ENCODE results near the gene ATP6V1B1.

Gene ATP6V1B1

DNA sequence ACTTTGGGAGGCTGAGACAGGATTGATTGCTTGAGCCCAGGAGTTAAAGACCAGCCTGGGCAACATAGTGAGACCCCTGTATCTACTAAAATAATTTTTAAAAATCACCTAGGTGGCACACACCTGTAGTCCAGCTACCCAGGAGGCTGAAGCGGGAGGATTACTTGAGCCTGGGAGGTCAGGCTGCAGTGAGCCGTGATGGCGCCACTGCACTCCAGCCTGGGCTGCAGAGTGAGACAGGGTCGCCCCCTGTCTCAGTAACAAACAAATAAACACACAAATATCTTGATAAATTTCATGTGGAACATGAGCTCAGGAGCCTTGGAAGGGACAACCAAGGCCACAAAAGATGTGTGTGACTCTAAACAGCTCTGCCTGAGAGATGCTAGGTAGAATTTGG is 31.0 kb downstream of the ATP6V1B1 start:
- TF ChIP-seq, protein P1, sequence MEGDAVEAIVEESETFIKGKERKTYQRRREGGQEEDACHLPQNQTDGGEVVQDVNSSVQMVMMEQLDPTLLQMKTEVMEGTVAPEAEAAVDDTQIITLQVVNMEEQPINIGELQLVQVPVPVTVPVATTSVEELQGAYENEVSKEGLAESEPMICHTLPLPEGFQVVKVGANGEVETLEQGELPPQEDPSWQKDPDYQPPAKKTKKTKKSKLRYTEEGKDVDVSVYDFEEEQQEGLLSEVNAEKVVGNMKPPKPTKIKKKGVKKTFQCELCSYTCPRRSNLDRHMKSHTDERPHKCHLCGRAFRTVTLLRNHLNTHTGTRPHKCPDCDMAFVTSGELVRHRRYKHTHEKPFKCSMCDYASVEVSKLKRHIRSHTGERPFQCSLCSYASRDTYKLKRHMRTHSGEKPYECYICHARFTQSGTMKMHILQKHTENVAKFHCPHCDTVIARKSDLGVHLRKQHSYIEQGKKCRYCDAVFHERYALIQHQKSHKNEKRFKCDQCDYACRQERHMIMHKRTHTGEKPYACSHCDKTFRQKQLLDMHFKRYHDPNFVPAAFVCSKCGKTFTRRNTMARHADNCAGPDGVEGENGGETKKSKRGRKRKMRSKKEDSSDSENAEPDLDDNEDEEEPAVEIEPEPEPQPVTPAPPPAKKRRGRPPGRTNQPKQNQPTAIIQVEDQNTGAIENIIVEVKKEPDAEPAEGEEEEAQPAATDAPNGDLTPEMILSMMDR (IDR thresholded peaks at IDR 0.05), result no peak
- Mint-ChIP-seq H3K27ac (no peak overlapping the region), H3K36me3 (ENCODE audit: low read depth) (no peaks in the 10 kb centered on the region), H3K27me3 (ENCODE audit: low read depth, poor library complexity) (peaks cover 99% of the 10 kb centered on the region), H3K9me3 (peaks cover 9% of the 10 kb centered on the region), H3K4me1 (peaks cover 8% of the 10 kb centered on the region), H3K4me3 (no peak overlapping the region)
- DNase-seq, result no peak

DNA sequence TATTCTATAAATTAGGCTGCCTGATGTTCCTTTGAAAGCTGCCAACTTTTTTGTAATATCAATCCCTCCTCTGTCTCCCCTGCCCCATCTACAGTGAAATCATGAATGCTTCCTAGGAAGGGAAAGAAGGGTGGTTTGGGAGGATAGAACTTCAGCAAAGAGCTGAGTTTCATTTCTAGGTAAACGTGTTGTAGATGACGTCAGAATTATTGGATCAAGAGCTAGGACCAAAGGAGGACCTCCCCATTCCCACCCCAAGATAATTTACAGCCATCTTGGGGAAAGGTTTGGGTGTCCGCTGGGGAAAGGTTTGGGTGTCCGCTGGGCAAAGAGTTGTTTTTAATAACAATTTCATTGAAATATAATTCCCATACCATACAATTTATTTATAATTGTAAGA is 31.5 kb downstream of the ATP6V1B1 start:
- Mint-ChIP-seq H3K27ac (no peak overlapping the region), H3K27me3 (ENCODE audit: low read depth, poor library complexity) (peaks cover 99% of the 10 kb centered on the region), H3K4me3 (no peak overlapping the region), H3K4me1 (peaks cover 8% of the 10 kb centered on the region), H3K36me3 (ENCODE audit: low read depth) (no peaks in the 10 kb centered on the region), H3K9me3 (peaks cover 9% of the 10 kb centered on the region)
- no peak for DNase-seq
- TF ChIP-seq, protein P1 (IDR thresholded peaks at IDR 0.05), result no peak

DNA sequence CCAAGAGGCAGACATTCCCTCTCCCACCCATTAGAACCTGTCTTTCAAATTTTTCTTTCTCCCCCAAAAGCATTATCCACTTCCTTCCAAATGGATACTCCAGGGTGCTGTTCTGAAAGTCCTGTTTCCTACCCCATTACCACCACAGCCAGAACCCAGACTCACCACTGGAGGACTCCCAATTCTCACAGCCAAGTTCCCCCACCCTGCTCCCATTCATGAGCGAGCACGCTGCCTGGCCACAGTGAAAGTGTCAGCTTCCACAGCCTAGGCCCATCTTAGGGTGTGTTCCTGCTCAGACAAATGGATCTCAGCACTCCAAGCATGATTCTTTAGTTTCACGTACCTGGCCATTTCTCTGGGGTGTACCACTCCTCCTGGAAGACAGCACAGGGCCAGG is 38.9 kb downstream of the ATP6V1B1 start:
- TF ChIP-seq, protein P1 (IDR thresholded peaks at IDR 0.05), result no peak
- H3K9me3 Mint-ChIP-seq, result no peaks in the 10 kb centered on the region
- H3K4me3 Mint-ChIP-seq, result no peak overlapping the region
- H3K27me3 Mint-ChIP-seq (ENCODE audit: low read depth, poor library complexity), result peaks cover 42% of the 10 kb centered on the region
- no peak for DNase-seq
- peaks cover 5% of the 10 kb centered on the region for H3K36me3 Mint-ChIP-seq (ENCODE audit: low read depth)
- peaks cover 34% of the 10 kb centered on the region for H3K4me1 Mint-ChIP-seq
- H3K27ac Mint-ChIP-seq, result no peak overlapping the region

DNA sequence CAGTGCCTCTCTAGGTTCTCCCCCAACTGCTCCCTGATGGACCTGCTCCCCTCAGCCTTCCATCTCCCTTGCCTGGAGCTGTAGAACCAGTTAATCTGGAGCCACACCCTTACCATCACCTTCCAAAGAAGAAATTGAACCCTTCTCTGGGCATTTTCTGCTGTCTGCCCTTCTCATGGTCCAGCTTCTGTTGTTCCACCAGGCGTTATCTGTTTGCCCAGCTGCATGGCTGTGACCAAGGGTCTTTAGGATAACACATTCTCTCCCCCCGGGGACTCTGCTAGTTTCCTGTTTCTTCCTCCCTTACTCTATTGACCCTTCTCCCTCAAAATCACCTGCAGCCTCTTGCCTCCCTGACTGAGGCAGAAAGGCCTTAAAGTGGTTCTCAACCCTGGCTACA is 39.5 kb downstream of the ATP6V1B1 start:
- Mint-ChIP-seq H3K9me3 (no peaks in the 10 kb centered on the region), H3K27ac (no peak overlapping the region), H3K27me3 (ENCODE audit: low read depth, poor library complexity) (peaks cover 36% of the 10 kb centered on the region), H3K36me3 (ENCODE audit: low read depth) (peaks cover 5% of the 10 kb centered on the region), H3K4me3 (no peak overlapping the region), H3K4me1 (peaks cover 34% of the 10 kb centered on the region)
- TF ChIP-seq, protein P1 (IDR thresholded peaks at IDR 0.05), result no peak
- no peak for DNase-seq

DNA sequence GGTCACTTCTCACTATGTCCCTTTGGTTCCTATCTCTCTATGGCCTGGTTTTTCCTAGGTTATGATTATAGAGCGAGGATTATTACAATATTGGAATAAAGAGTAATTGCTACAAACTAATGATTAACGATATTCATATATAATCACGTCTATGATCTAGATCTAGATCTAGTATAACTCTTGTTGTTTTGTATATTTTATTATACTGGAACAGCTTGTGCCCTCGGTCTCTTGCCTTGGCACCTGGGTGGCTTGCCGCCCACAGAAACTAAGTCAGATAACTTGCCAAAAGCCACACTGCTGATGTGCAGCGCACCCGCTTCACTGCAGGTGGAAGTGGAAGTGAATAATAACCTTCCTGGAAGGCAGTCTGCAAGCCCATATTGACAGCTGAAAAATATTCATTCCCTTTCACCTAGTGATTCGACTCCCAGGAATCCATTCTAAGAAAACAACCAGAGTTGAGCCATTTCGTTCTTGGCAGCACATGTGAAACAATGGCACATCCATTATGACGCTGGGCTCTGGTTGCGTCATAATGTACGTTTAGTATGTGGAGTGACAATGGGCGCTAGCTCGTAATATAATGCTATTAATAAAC is 42.0 kb downstream of the ATP6V1B1 start:
- H3K4me1 Mint-ChIP-seq, result peaks cover 34% of the 10 kb centered on the region
- H3K27me3 Mint-ChIP-seq (ENCODE audit: low read depth, poor library complexity), result peaks cover 16% of the 10 kb centered on the region
- no peak for DNase-seq
- H3K27ac Mint-ChIP-seq, result no peak overlapping the region
- TF ChIP-seq, protein P1 (IDR thresholded peaks at IDR 0.05), result no peak
- H3K36me3 Mint-ChIP-seq (ENCODE audit: low read depth), result peaks cover 5% of the 10 kb centered on the region
- H3K9me3 Mint-ChIP-seq, result no peaks in the 10 kb centered on the region
- H3K4me3 Mint-ChIP-seq, result peak overlapping the region; percentile 88

All from nephron progenitor cell (in vitro differentiated cells).